Head of caudate nucleus (tissue), 42 donors: ENCODE measurements around the gene OR10A3.

Experiments used
- DNase-seq, 42 donors: peaks; one replicate each; pipeline versions ENCODE4 v3.0.0 to v3.0.0-alpha.2; 2020 to 2021; ENCODE audit warnings: mixed read lengths in 7 of 42
- intact Hi-C: fragments of 100-400 bp; cut with DNase I; formaldehyde crosslinking; loops from one replicate; pipeline ENCODE4 v1.15.0; 2022

OR10A3 gene

DNA sequence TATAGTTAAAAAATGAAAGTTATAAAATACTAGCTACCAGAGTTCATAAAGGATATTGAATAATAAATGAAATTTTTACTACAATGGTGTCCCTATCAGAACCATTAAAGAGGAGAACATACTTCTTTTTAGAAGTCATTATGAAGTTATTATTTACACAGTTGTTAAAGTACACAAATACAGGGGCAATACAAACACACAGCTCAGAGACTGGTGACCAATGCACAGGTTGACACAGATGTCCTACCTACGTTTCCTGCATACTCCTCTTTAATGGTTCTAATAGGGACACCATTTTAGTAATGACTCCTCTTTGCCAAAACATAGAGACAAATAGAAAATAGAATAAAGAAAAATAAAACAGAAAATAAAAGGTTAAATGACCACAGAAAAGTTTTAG is 13.7 kb upstream of the OR10A3 start:
- intact Hi-C loops = no loop called here
- no peak for DNase-seq

- no peak for DNase-seq
- intact Hi-C loops = no loop called here
These were observed 8.4 kb upstream of the OR10A3 start for GRCh38 chr11:7949934-7950333.

- intact Hi-C loops = no loop called here
- DNase-seq = no peak
These were observed 2.6 kb upstream of the OR10A3 start for GRCh38 chr11:7944123-7944522.

DNA sequence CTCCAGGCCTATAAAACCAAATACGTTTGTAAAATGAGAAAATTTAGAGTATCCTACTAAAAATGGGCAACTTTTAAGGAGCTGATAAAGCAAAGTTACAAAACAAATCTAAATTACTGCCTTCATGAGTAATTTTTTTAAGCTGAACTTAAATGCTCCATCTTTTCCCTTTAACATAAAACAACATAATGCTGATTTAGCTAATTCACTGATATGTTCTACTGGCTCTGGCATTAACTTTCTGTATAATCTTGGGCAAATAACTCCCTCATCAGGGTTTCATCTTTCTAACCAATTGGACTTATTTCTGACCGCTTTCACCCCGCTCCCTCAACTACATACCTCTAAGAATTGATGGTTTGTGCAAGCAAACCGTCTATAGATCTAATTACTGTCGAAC is 362 bp downstream of the OR10A3 start:
- intact Hi-C loops = no loop called here
- DNase-seq = no peak

DNA sequence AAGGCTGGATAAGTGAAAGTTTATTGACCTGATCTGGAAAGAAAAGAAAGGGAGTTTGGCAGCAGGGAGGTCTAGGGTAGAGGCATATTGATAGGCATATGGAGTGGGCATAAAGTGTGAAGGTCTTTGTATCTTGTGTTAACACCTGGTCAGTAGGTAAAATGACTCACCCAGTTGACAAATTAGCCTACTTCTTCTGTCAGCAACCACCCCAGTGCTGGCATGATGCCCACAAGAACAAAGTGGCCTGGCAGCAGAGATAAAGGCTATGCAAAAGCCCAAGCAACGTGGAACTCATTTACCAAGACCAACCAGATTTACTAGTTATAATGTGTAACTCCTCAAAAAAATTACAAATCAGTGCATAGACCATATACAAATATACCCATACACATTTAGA is 4.9 kb downstream of the OR10A3 start:
- intact Hi-C loops = no loop called here
- no peak for DNase-seq

GRCh38 chr11:7931168-7931567 is 10.3 kb downstream of the OR10A3 start, which contains the start of gene OR10A6:
OR10A6 (minus strand) TSS chr11:7931268; CDS start chr11:7928662, 2,606 bp downstream.
- DNase-seq = no peak
- intact Hi-C loops = no loop called here

GRCh38 chr11:7927635-7928034 is 13.9 kb downstream of the OR10A3 start:
- intact Hi-C loops = no loop called here
- DNase-seq = no peak

DNA sequence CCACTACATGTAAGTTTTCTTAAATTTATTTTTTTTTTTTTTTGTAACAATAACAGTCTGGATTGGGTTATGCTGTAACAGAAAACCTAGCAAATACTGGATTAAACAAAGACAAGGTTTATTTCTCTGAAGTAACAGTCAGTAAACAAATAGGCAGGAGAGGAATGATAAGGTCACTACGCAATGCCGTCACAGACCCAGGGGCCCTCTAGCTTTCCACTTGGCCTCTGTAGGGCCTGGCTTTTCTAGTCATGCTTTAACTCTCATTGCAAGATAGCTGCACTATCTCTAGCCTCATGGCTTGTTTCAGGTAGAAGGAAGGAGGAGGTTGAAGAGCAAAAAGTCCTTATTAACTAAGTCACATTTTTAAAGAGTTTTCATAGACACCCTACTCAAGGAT is 17.0 kb downstream of the OR10A3 start:
- DNase-seq = no peak
- intact Hi-C loops = no loop called here

DNA sequence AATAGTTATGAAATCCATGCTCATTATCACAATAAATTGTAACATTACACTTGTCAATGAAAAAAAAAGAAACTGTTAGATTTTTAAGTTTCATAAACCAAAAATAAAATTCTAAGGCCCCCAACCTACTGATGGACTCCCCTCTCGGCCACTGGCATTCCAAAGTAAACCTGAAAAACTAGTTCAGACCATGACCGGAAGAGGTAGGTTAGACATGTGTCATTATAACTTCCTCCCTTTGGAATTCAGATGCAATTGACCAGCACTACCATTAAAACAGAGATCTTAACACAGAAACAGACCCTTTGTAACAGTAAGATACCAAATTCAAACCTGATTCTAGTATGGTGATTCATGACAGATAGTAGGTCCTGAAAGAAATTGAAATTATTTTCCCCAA is 23.4 kb downstream of the OR10A3 start:
- intact Hi-C loops = no loop called here
- DNase-seq = no peak

- no peak for DNase-seq
- intact Hi-C loops = no loop called here
These were observed 30.5 kb downstream of the OR10A3 start for GRCh38 chr11:7911011-7911410.

- DNase-seq = no peak
- intact Hi-C loops = no loop called here
These were observed 31.2 kb downstream of the OR10A3 start for GRCh38 chr11:7910286-7910788.

- intact Hi-C loops = no loop called here
- no peak for DNase-seq
These were observed 31.8 kb downstream of the OR10A3 start for GRCh38 chr11:7909585-7910285.

GRCh38 chr11:7907121-7907520 is 34.4 kb downstream of the OR10A3 start:
- intact Hi-C loops = no loop called here
- no peak for DNase-seq

DNA sequence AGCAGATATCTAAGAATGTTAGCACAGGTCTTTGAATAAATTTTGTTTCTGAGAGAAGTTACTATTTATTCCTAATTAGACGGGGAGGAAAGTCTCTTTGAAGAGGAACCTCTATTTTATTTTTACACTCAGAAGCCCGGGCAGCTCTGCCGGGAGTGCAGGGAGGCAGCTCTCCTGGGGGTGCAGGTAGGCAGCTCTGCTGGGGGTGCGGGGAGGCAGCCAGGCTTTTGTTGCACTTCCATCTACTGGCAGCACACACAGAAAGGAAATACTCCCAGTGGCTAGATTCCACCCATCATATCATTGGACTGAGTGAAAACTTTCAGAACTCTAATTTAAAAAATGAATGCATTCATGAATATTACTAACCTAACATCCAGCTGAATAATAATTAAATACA is 35.0 kb downstream of the OR10A3 start:
- intact Hi-C loops = no loop called here

GRCh38 chr11:7905961-7906429 is 35.5 kb downstream of the OR10A3 start:
- intact Hi-C loops = no loop called here
- DNase-seq = no peak

More for the DNA sequence above, 35.0 kb downstream of the OR10A3 start:
- DNase-seq = no peak

DNA sequence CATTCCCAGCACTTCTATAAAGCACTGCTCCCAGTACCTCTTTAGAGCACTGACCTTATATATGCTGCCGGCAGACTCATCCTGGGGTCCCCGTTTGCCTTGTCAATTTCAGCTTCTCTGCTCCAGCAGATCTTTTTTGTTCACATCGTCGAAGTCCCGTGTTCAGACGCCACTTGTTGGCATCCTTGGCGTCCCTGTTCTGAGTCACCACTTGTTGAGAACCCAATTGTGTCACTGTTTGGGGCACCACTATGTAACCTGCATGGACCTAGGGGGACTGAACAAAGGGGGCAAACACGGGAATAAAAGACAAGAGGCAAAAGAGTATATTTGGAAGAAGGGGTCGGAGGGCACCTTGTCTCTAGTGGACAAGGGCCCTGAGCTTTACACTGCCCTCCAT is 36.0 kb downstream of the OR10A3 start:
- DNase-seq = no peak
- intact Hi-C loops = no loop called here

DNA sequence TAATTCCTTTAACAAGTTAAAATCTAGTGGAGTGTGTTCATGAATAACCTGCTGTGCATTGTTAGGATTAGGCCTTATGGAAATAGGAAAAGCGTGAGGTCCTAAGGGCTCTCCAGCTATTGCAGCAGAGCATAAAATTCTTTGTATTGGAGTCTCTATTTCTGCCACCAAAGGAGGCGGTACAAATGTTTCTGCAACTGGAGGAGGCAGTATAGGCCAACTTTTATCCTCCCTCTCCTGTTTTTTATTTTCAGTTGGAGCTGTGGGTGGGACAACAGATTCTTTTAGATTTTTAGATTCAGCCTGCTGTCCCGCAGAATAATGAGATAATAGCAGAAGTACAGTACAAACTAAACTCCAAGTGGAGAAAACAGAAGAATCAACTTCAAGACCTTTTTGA is 36.6 kb downstream of the OR10A3 start:
- DNase-seq = no peak

DNA sequence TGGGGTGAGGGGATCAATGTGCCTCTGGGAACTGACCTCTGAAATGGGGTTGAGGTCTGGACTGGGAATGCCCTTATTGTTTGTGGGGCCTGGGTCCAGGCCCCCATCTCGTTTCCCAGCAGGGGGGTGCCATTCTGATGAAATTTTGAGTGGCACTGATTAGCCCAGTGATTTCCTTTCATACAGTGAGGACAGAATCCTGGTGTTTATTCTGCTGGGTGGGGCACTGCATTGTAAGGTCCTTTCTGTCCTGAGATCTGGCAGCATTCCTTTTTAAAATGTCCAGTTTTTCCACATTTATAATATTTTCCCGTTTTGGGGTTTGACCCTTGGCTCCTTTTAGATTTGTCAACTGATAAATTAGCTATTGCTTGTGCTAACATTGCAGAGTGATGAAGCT is 37.6 kb downstream of the OR10A3 start:
- intact Hi-C loops = no loop called here
- no peak for DNase-seq

More for the DNA sequence above, 36.6 kb downstream of the OR10A3 start:
- intact Hi-C loops = no loop called here

GRCh38 chr11:7901319-7901854 is 40.1 kb downstream of the OR10A3 start:
- intact Hi-C loops = no loop called here
- DNase-seq = no peak

GRCh38 chr11:7900686-7901085 is 40.8 kb downstream of the OR10A3 start:
- intact Hi-C loops = no loop called here

DNA sequence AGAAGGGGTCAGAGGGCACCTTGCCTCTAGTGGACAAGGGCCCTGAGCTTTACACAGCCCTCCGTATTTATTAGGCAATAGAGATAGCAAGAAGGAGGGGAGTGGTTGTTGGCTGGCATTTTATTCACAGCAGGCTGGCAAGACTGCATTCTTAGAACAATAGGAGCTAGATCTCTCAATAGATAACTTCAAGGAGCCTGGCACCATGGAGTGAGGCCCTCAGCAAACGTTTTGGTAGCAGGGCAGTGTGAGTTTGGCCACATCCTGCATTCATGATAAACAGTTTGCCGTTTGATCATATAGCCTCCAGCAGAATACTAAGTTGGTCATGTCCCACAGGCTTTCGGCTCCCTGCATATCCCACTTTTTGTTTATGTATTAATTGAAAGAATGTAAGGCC is 42.1 kb downstream of the OR10A3 start:
- intact Hi-C loops = no loop called here
- DNase-seq = no peak

More at GRCh38 chr11:7900686-7901085, 40.8 kb downstream of the OR10A3 start:
- no peak for DNase-seq
